ENCODE results near the gene GJA4.

Gene GJA4

DNA sequence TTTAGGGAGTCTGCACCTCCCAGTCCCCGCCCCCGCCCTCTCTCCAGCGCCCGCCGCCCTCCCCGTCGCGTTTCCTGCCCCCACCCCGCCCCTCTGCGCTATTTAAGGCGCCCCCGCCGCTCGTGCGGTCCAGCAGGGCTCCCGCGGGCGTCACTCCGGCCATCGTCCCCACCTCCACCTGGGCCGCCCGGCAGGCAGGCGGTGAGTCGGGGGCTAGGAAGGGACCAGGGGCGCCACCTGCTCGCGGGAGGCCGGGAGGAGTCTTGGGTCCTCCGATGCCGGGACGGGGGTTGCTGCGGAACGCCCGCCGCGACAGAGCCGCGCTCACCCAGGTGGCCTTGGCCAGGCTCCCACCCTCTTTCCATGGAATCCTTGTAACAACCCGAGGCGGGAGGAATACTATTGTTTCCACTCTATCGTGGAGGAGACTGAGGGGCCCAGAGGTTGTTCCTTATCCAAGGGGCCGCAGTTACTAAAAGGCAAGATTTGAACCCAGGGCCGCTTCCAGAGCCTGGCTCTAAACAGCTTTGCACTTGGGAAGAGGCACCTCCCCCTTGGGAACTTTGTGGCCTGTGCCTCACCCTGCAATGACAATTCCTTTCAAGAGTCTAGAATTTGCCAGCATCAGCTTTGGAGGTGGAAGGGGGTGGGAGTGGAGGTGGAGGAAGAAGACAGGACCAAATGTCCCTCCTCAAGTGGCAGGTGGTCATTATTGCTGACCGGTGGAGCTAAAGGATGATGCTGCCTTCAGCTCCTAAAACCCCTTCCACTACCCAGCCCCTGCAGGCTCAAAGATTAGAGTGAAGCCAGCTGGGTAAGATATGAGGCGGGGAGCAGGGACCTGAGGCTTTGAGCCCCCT lies at the start of gene GJA4:
TSS of gene GJA4 (plus strand) at position 132 of the 860 bp plus-strand sequence. CDS start 1,215 bp downstream, outside the sequence.
- H3K9me3 Mint-ChIP-seq, result no peaks in the 10 kb centered on the region
- CTCF ChIA-PET, result interaction anchor here (0.7 kb wide), 1 partner anchor 60 kb away, joined by 3 read pairs; no protein-coding TSS in a partner anchor
- no peaks in the 10 kb centered on the region for H3K36me3 Mint-ChIP-seq
- H3K4me1 Mint-ChIP-seq, result peaks cover 7% of the 10 kb centered on the region
- DNase-seq, result peak; percentile 27
- H3K4me3 Mint-ChIP-seq, result peak within 1 kb of the TSS; percentile 6
- no peak within 1 kb of the TSS for H3K27ac Mint-ChIP-seq
- peaks cover 56% of the 10 kb centered on the region for H3K27me3 Mint-ChIP-seq

DNA sequence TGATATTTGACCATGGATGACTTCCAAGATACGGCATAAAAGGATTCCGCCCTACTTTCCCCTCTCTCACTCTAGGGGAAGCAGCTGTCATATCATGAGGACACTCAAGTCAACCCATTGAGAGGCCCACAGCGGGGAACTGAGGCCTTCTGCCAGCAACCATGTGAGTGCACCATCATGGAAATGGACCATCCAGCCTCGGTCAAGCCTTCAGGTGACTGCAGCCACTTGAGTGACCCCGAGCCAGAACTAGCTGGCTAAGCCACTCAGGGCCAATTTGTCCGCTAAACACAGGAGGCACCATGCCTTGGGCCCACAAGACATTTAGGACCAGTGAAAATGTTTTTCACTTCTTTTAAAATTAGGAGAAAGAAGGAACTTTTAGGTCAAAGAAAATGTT lies 49.0 kb upstream of the GJA4 start:
- H3K27me3 Mint-ChIP-seq, result peaks cover 20% of the 10 kb centered on the region
- H3K4me1 Mint-ChIP-seq, result no peaks in the 10 kb centered on the region
- CTCF ChIA-PET, result interaction anchor here (0.6 to 4.4 kb wide), 9 partner anchors 8 to 1257 kb away, joined by 3 to 49 read pairs (median 4); no protein-coding TSS in a partner anchor
- DNase-seq, result no peak
- no peak overlapping the region for H3K4me3 Mint-ChIP-seq
- H3K9me3 Mint-ChIP-seq, result no peaks in the 10 kb centered on the region
- no peak overlapping the region for H3K27ac Mint-ChIP-seq
- H3K36me3 Mint-ChIP-seq, result no peaks in the 10 kb centered on the region

DNA sequence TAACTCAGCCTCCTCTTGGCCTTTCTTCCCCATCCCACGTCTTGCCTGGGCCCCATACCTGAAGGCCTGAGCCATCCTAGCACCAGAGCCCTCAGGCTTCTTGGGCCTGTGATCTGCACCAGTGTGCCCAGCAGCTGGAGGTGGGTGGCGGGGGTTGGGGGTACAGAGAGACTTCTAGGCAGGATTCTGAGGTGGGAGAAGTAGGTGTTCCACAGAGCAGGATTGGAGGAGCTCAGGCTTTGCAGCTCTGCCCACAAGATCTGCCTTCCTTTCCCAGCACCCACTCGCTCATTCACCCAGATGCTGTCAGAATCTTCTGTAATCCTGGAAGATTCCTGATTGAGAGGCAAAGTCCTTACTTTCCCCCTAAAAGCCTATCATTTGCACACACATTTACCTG lies 47.9 kb upstream of the GJA4 start:
- H3K27me3 Mint-ChIP-seq, result peaks cover 19% of the 10 kb centered on the region
- CTCF ChIA-PET, result interaction anchor here (3.8 to 4.4 kb wide), 2 partner anchors 283 to 1112 kb away, joined by 15 to 49 read pairs; no protein-coding TSS in a partner anchor
- DNase-seq, result no peak
- no peaks in the 10 kb centered on the region for H3K4me1 Mint-ChIP-seq
- no peak overlapping the region for H3K27ac Mint-ChIP-seq
- H3K4me3 Mint-ChIP-seq, result no peak overlapping the region
- no peaks in the 10 kb centered on the region for H3K36me3 Mint-ChIP-seq
- no peaks in the 10 kb centered on the region for H3K9me3 Mint-ChIP-seq

GRCh38 chr1:34745666-34746065 lies 47.1 kb upstream of the GJA4 start:
- Mint-ChIP-seq H3K4me1 (no peaks in the 10 kb centered on the region), H3K9me3 (no peaks in the 10 kb centered on the region), H3K27me3 (peaks cover 18% of the 10 kb centered on the region), H3K4me3 (no peak overlapping the region), H3K27ac (no peak overlapping the region), H3K36me3 (no peaks in the 10 kb centered on the region)
- DNase-seq, result no peak
- CTCF ChIA-PET, result no interaction called here

GRCh38 chr1:34746101-34746500 lies 46.7 kb upstream of the GJA4 start:
- H3K27ac Mint-ChIP-seq, result no peak overlapping the region
- CTCF ChIA-PET, result no interaction called here
- H3K4me3 Mint-ChIP-seq, result no peak overlapping the region

DNA sequence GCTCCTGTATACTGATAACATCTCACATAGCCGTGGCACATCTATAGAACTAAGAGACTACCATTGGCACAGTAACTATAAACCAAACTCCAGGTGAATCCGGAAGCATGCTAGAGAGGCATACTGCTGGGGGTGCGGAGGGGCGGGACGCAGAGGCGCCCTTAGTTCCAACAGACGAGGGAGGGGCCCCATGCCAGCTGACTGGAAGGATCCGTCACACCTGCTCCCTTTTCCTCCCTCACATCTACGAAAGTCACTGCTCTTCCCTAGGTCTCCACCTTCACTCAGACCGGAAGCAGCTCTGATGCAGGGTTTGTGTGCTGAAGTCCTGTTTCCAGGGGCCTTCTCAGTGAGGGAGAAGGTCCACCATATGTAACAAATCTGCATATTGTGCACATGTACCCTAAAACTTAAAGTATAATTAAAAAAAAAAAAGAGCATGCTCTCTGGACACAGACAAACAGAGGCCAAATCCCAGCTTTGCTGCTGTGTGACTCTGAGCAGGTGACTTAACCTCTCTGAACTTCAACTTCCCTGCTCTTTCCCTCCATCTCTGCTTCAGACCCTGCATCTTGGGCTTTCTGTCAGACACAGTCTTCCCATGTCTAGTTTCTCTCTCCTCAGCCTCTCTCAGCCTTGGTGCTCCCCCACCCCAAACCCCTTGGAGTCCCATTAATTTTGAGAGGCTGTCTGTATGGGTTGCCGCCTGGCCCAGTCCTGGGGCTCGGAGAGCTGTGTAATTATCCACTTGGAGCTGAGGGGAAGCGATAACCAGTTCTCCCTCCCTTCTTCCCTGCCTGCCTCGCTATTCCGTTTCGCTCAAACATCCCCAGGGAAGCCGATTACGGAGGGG lies 45.8 kb upstream of the GJA4 start:
- no peaks in the 10 kb centered on the region for H3K36me3 Mint-ChIP-seq
- CTCF ChIA-PET, result no interaction called here
- H3K9me3 Mint-ChIP-seq, result no peaks in the 10 kb centered on the region
- no peak for DNase-seq
- peaks cover 16% of the 10 kb centered on the region for H3K27me3 Mint-ChIP-seq
- H3K4me3 Mint-ChIP-seq, result no peak overlapping the region
- H3K27ac Mint-ChIP-seq, result no peak overlapping the region
- no peaks in the 10 kb centered on the region for H3K4me1 Mint-ChIP-seq

More at GRCh38 chr1:34746101-34746500, 46.7 kb upstream of the GJA4 start:
- no peaks in the 10 kb centered on the region for H3K36me3 Mint-ChIP-seq
- no peaks in the 10 kb centered on the region for H3K9me3 Mint-ChIP-seq
- H3K27me3 Mint-ChIP-seq, result peaks cover 18% of the 10 kb centered on the region
- no peaks in the 10 kb centered on the region for H3K4me1 Mint-ChIP-seq
- DNase-seq, result no peak

- Mint-ChIP-seq H3K4me3 (no peak overlapping the region), H3K36me3 (no peaks in the 10 kb centered on the region), H3K27ac (no peak overlapping the region), H3K27me3 (peaks cover 10% of the 10 kb centered on the region), H3K4me1 (no peaks in the 10 kb centered on the region), H3K9me3 (no peaks in the 10 kb centered on the region)
- CTCF ChIA-PET, result no interaction called here
- DNase-seq, result no peak
Measured at GRCh38 chr1:34747638-34747941, 45.2 kb upstream of the GJA4 start.

DNA sequence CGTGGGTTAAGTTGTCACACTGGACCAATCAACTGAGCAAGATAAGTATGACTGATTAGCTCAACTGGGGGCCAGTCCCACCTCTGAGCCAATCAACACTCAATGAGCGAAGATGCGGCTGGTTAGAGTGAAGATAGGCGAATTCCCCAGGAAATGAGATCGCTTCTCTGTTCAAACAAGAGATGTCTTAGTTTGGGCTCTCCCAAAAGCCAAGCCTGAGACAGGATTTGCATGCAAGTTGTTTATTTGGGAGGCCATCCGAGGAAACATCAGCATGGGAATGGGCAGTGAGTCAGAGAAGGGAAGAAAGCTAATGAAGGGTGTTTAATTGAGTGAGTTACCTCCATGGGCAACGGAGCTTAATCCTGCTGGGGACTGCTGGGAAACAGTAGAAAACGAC lies 42.8 kb upstream of the GJA4 start:
- Mint-ChIP-seq H3K27me3 (peaks cover 9% of the 10 kb centered on the region), H3K36me3 (no peaks in the 10 kb centered on the region), H3K4me3 (no peak overlapping the region), H3K27ac (no peak overlapping the region), H3K9me3 (no peaks in the 10 kb centered on the region), H3K4me1 (no peaks in the 10 kb centered on the region)
- DNase-seq, result no peak
- CTCF ChIA-PET, result interaction anchor here (1.0 kb wide), 1 partner anchor 11 kb away, joined by 3 read pairs; no protein-coding TSS in a partner anchor

DNA sequence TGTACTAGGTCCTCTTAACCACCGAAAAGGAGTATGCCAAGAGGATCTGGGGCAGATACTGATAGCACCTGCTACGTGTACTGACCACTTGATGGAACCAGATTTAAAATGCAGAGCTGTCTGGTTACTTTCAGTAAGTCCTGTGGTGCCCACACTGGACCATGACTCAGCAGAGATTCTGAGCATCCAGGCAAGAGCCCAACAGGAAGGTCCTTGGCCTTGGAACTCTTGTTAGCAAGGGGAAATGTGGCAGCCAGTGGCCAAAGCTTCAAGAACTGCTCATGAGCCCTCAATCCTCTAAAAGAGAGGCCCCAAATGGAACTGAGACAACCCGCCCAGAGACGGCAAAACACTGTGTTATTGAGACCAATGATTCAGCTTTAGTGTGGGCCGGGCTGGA lies 42.2 kb upstream of the GJA4 start:
- no peak overlapping the region for H3K27ac Mint-ChIP-seq
- H3K9me3 Mint-ChIP-seq, result no peaks in the 10 kb centered on the region
- H3K4me1 Mint-ChIP-seq, result no peaks in the 10 kb centered on the region
- CTCF ChIA-PET, result interaction anchor here (1.0 to 1.3 kb wide), 2 partner anchors 8 to 11 kb away, joined by 3 to 5 read pairs; no protein-coding TSS in a partner anchor
- no peak overlapping the region for H3K4me3 Mint-ChIP-seq
- no peaks in the 10 kb centered on the region for H3K36me3 Mint-ChIP-seq
- peaks cover 9% of the 10 kb centered on the region for H3K27me3 Mint-ChIP-seq
- DNase-seq, result no peak

- Mint-ChIP-seq H3K27ac (no peak overlapping the region), H3K4me1 (no peaks in the 10 kb centered on the region), H3K27me3 (peaks cover 16% of the 10 kb centered on the region), H3K9me3 (no peaks in the 10 kb centered on the region), H3K36me3 (no peaks in the 10 kb centered on the region), H3K4me3 (no peak overlapping the region)
- DNase-seq, result no peak
- CTCF ChIA-PET, result interaction anchor here (0.8 kb wide), 1 partner anchor 33 kb away, joined by 3 read pairs; no protein-coding TSS in a partner anchor
Measured at GRCh38 chr1:34753163-34753562, 39.6 kb upstream of the GJA4 start.

DNA sequence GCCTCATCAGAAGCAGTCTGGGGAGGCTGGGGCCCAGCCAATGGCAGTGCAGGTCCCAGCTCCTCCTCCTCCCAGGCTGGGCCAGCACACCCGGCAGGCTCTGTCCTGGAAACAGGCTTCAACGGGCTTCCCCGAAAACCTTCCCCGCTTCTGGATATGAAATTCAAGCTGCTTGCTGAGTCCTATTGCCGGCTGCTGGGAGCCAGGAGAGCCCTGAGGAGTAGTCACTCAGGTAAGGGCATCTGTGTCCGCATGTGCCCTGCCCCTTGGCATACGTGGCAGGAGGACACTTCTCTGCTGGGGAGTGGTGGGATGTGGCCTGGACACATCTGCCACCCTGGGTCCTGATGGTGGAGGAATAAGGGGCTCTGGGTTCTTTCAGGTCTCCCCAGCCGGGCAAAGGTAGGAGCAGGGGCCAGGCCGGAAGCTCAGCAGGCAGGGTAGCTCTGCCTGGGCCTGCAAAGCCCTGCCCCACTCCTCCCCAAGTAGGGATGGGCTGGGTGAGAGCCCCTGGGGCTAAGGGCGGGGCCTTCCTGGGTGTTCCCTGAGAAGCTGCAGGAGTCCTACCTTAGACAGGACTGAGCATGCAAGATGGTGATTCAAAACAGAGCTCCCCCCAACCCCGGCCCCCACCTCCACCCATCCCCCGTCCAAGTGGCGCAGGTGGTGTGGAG lies 37.7 kb upstream of the GJA4 start, which contains the start of gene GJB5:
TSS of gene GJB5 (plus strand) at position 84 of the 674 bp plus-strand sequence. CDS start 2,284 bp downstream, outside the sequence.
- H3K27ac Mint-ChIP-seq, result no peak within 1 kb of the TSS
- H3K9me3 Mint-ChIP-seq, result no peaks in the 10 kb centered on the region
- CTCF ChIA-PET, result no interaction called here
- peaks cover 14% of the 10 kb centered on the region for H3K27me3 Mint-ChIP-seq
- no peak within 1 kb of the TSS for H3K4me3 Mint-ChIP-seq
- no peaks in the 10 kb centered on the region for H3K4me1 Mint-ChIP-seq
- H3K36me3 Mint-ChIP-seq, result no peaks in the 10 kb centered on the region
- no peak for DNase-seq

- CTCF ChIA-PET, result no interaction called here
Measured at GRCh38 chr1:34755961-34756360, 36.8 kb upstream of the GJA4 start.

GRCh38 chr1:34757386-34757785 lies 35.4 kb upstream of the GJA4 start:
- CTCF ChIA-PET, result no interaction called here
- Mint-ChIP-seq H3K9me3 (no peaks in the 10 kb centered on the region), H3K4me1 (no peaks in the 10 kb centered on the region)

More at GRCh38 chr1:34755961-34756360, 36.8 kb upstream of the GJA4 start:
- H3K27ac Mint-ChIP-seq, result no peak overlapping the region
- H3K4me1 Mint-ChIP-seq, result no peaks in the 10 kb centered on the region
- no peaks in the 10 kb centered on the region for H3K9me3 Mint-ChIP-seq
- H3K36me3 Mint-ChIP-seq, result no peaks in the 10 kb centered on the region
- no peak for DNase-seq
- no peak overlapping the region for H3K4me3 Mint-ChIP-seq
- H3K27me3 Mint-ChIP-seq, result peaks cover 12% of the 10 kb centered on the region

GRCh38 chr1:34758751-34759150 lies 34.0 kb upstream of the GJA4 start:
- Mint-ChIP-seq H3K9me3 (no peaks in the 10 kb centered on the region), H3K36me3 (no peaks in the 10 kb centered on the region), H3K27me3 (peaks cover 12% of the 10 kb centered on the region), H3K4me3 (no peak overlapping the region), H3K27ac (no peak overlapping the region), H3K4me1 (no peaks in the 10 kb centered on the region)
- CTCF ChIA-PET, result interaction anchor here (1.0 kb wide), 1 partner anchor 15 kb away, joined by 3 read pairs; no protein-coding TSS in a partner anchor
- DNase-seq, result no peak

More at GRCh38 chr1:34757386-34757785, 35.4 kb upstream of the GJA4 start:
- Mint-ChIP-seq H3K4me3 (no peak overlapping the region), H3K36me3 (no peaks in the 10 kb centered on the region), H3K27me3 (peaks cover 12% of the 10 kb centered on the region), H3K27ac (no peak overlapping the region)
- no peak for DNase-seq

Measured in activated naive CD4-positive, alpha-beta T cell treated with anti-CD3 and anti-CD28 coated beads, Interleukin-2, amount 10 ng/mL, durations not matched to agents 7 days and 5 days (primary cell).